Body of pancreas (tissue), 4 donors: Measurements from ENCODE around the gene MARCKS.

Experiments used
- POLR2A ChIP-seq, 3 donors: fragments of 450-650 bp; IDR thresholded peaks; one replicate each; pipeline ENCODE4 v1.6.1; 2016; ENCODE audit warnings: antibody characterized with exemption in 3 of 3, mild to moderate bottlenecking in 2 of 3
- TF ChIP-seq, protein P1 (sequence below), 7 experiments: fragments of 450-650 bp in 4 of 7; fragments of 200-600 bp in 3 of 7; sonication (generic) in 3 of 7; IDR thresholded peaks; one replicate each; pipeline ENCODE4 v1.5.1; 2016 to 2019; ENCODE audit warnings: antibody characterized with exemption in 7 of 7

DNA sequence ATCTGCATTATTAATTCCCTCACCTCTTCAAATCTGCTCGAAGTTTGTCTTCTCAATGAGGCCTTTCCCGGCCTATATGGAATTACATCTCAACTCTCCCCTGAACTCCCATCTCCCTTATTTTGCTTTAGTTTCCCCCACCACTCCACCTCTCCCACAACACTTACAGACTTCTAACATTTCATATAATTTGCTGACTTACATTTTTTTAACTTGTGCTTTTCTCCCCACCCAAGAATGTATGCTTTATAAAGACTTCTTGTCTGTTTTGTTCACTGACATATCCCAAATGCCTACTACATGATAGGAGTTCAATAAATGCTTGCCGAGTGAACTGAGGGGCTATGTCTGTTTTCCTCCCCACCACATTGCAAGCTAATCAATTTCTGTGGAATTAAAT lies 3.9 kb upstream of the MARCKS start:
- TF ChIP-seq POLR2A (IDR thresholded peaks at IDR 0.05), result no peak
- TF ChIP-seq, protein P1, sequence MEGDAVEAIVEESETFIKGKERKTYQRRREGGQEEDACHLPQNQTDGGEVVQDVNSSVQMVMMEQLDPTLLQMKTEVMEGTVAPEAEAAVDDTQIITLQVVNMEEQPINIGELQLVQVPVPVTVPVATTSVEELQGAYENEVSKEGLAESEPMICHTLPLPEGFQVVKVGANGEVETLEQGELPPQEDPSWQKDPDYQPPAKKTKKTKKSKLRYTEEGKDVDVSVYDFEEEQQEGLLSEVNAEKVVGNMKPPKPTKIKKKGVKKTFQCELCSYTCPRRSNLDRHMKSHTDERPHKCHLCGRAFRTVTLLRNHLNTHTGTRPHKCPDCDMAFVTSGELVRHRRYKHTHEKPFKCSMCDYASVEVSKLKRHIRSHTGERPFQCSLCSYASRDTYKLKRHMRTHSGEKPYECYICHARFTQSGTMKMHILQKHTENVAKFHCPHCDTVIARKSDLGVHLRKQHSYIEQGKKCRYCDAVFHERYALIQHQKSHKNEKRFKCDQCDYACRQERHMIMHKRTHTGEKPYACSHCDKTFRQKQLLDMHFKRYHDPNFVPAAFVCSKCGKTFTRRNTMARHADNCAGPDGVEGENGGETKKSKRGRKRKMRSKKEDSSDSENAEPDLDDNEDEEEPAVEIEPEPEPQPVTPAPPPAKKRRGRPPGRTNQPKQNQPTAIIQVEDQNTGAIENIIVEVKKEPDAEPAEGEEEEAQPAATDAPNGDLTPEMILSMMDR (IDR thresholded peaks at IDR 0.05), result no peak
